IMR-90 (cell line): ENCODE data around the gene RCN1. TPM values are rescaled to one million over a fixed set of nuclear protein-coding genes. Genes with fewer than 3 reads are reported as not detected.
A peak's percentile ranks its signal among the peaks of the same experiment; 100 is the strongest.

Source experiments
- ATAC-seq: fragments of 200-7000 bp; cut with Tn5 transposase; 2 replicates; pipeline ENCODE4 v1.9.1; 2020; ENCODE audit warnings: low read depth, mild to moderate bottlenecking, moderate library complexity
- BruUV-seq: library from RNA; stranded (reverse); fragments of 400-500 nt; replicated peaks from 2 replicates; lab custom pipeline; 2021; lab: Mats Ljungman, UMichigan
- CTCF ChIA-PET: fragments of 300-600 bp; formaldehyde crosslinking; extraction: SDS; loops from one replicate; lab custom pipeline; 2021; ENCODE audit warnings: antibody characterized with exemption; lab: Yijun Ruan, JAX
- POLR2A ChIA-PET: fragments of 300-600 bp; sonication (Branson Sonifier 250); formaldehyde crosslinking; loops from one replicate; lab custom pipeline; 2022; ENCODE audit warnings: antibody characterized with exemption; ENCODE audit not compliant: unreplicated experiment; lab: Charles Lee
- DNase-seq: peaks from one replicate; pipeline ENCODE4 v3.0.0; 2013
- H2AFZ ChIP-seq: replicated peaks from 2 replicates; pipeline ENCODE3; 2013; ENCODE audit warnings: low read length, mild to moderate bottlenecking; ENCODE audit not compliant: poor library complexity
- H2AK5ac ChIP-seq: 2 replicates; pipeline ENCODE4 v1.6.1; 2013; ENCODE audit warnings: low read depth, low read length, inconsistent platforms
- H2AK9ac ChIP-seq: replicated peaks from 2 replicates; pipeline ENCODE3; 2013; ENCODE audit warnings: mild to moderate bottlenecking, low read depth, low read length, moderate library complexity; ENCODE audit not compliant: poor library complexity
- H2BK120ac ChIP-seq: 2 replicates; pipeline ENCODE4 v1.6.1; 2013; ENCODE audit warnings: low read depth, low read length, inconsistent platforms
- H2BK15ac ChIP-seq: 3 replicates; pipeline ENCODE4 v1.6.1; 2013; ENCODE audit warnings: low read depth, low read length, inconsistent platforms
- H2BK20ac ChIP-seq: 2 replicates; pipeline ENCODE4 v1.6.1; 2013; ENCODE audit warnings: low read depth, mild to moderate bottlenecking, inconsistent platforms, low read length, moderate library complexity
- H2BK5ac ChIP-seq: 2 replicates; pipeline ENCODE4 v1.6.1; 2013; ENCODE audit warnings: mild to moderate bottlenecking, low read depth, low read length, inconsistent platforms; ENCODE audit not compliant: poor library complexity, severe bottlenecking
- H3K14ac ChIP-seq: replicated peaks from 2 replicates; pipeline ENCODE4 v1.6.1; 2013; ENCODE audit warnings: low read depth, low read length, inconsistent platforms
- H3K18ac ChIP-seq: 2 replicates; pipeline ENCODE4 v1.6.1; 2013; ENCODE audit warnings: low read depth, low read length, control low read depth
- H3K23ac ChIP-seq: 2 replicates; pipeline ENCODE4 v1.6.1; 2013; ENCODE audit warnings: low read depth, low read length, inconsistent platforms
- H3K27ac ChIP-seq: 2 replicates; pipeline ENCODE4 v1.5.1; 2013; ENCODE audit warnings: mild to moderate bottlenecking, control low read depth, low read length; ENCODE audit not compliant: insufficient read depth
- H3K27me3 ChIP-seq: 2 replicates; pipeline ENCODE4 v1.6.1; 2013; ENCODE audit warnings: low read length; ENCODE audit not compliant: control insufficient read depth, insufficient read depth
- H3K36me3 ChIP-seq: 2 replicates; pipeline ENCODE4 v1.6.1; 2013; ENCODE audit warnings: low read length, mixed read lengths; ENCODE audit not compliant: control insufficient read depth, insufficient read depth
- H3K4ac ChIP-seq: 2 replicates; pipeline ENCODE4 v1.6.1; 2013; ENCODE audit warnings: low read depth, low read length, inconsistent platforms
- H3K4me1 ChIP-seq: 2 replicates; pipeline ENCODE4 v1.6.1; 2013; ENCODE audit warnings: low read length, mixed read lengths; ENCODE audit not compliant: control insufficient read depth, insufficient read depth
- H3K4me2 ChIP-seq: 2 replicates; pipeline ENCODE4 v1.6.1; 2013; ENCODE audit warnings: low read depth, mild to moderate bottlenecking, control low read depth, low read length, moderate library complexity
- H3K4me3 ChIP-seq: 2 replicates; pipeline ENCODE4 v1.5.1; 2013; ENCODE audit warnings: low read depth, mild to moderate bottlenecking, control low read depth, low read length, moderate library complexity; ENCODE audit not compliant: insufficient read depth
- H3K56ac ChIP-seq: 2 replicates; pipeline ENCODE4 v1.6.1; 2013; ENCODE audit warnings: low read length, inconsistent platforms; ENCODE audit not compliant: insufficient read depth; ENCODE audit errors: extremely low read depth
- H3K79me1 ChIP-seq, 2 experiments: 2 replicates each; pipeline ENCODE4 v1.6.1; 2013; ENCODE audit warnings: low read length in 2 of 2, inconsistent platforms in 1 of 2, low read depth in 1 of 2
- H3K9ac ChIP-seq: 2 replicates; pipeline ENCODE4 v1.6.1; 2013; ENCODE audit warnings: low read depth, low read length, control low read depth
- H3K9me1 ChIP-seq: 2 replicates; pipeline ENCODE4 v1.6.1; 2013; ENCODE audit warnings: low read length, inconsistent platforms; ENCODE audit not compliant: insufficient read depth
- H3K9me3 ChIP-seq: 2 replicates; pipeline ENCODE4 v1.6.1; 2013; ENCODE audit warnings: low read length; ENCODE audit not compliant: control insufficient read depth, insufficient read depth
- H4K20me1 ChIP-seq: 2 replicates; pipeline ENCODE4 v1.6.1; 2013; ENCODE audit warnings: low read length, inconsistent platforms; ENCODE audit not compliant: insufficient read depth
- H4K5ac ChIP-seq: 2 replicates; pipeline ENCODE4 v1.6.1; 2013; ENCODE audit warnings: mild to moderate bottlenecking, low read depth, low read length, control low read depth
- H4K8ac ChIP-seq, 2 experiments: 2 replicates each; pipeline ENCODE4 v1.6.1; 2013; ENCODE audit warnings: low read depth in 2 of 2, low read length in 2 of 2, control low read depth in 1 of 2, inconsistent platforms in 1 of 2
- H4K91ac ChIP-seq: 2 replicates; pipeline ENCODE4 v1.6.1; 2013; ENCODE audit warnings: low read depth, low read length, inconsistent platforms; ENCODE audit not compliant: insufficient read depth
- SMC3 ChIP-seq: fragments of 150-350 bp; IDR thresholded peaks from 2 replicates; pipeline ENCODE4 v1.6.1; 2016; ENCODE audit warnings: low read depth, mild to moderate bottlenecking, antibody characterized with exemption, low read length, moderate library complexity
- WGBS, 2 experiments: methylation state at CpG; one replicate each; pipeline versions ENCODE4 v1.1.5 to v1.1.7; 2013; ENCODE audit warnings: missing lambda C conversion rate in 2 of 2; ENCODE audit not compliant: insufficient read length in 1 of 2; ENCODE audit errors: extremely low coverage in 2 of 2; 5-methylcytosine and 5-hydroxymethylcytosine counted together
- dilution Hi-C: fragments of 300-500 bp; cut with HindIII; formaldehyde crosslinking; loops from one replicate; pipeline ENCODE4 v1.14.3; 2018; ENCODE audit warnings: low sequenced_read_pairs; ENCODE audit not compliant: unreplicated experiment
- in situ Hi-C: fragments of 300-500 bp; cut with MboI; formaldehyde crosslinking; loops from 3 replicates; pipeline ENCODE4 v1.14.3; 2019; ENCODE audit warnings: low sequenced_read_pairs, inconsistent platforms, mixed read lengths
- intact Hi-C: fragments of 100-400 bp; cut with micrococcal nuclease; formaldehyde crosslinking; loops from 2 replicates; pipeline ENCODE4 v1.10.0; 2022
- polyA plus RNA-seq, 3 experiments: library from polyadenylated mRNA; depleted of rRNA; stranded (reverse); fragments of >200 nt; gene quantifications; 2 replicates each; pipeline ENCODE4 v1.2.3, GENCODE V29; 2012; ENCODE audit warnings: low replicate concordance in 1 of 3
- total RNA-seq: library from RNA; depleted of rRNA; stranded (reverse); fragments of >200 nt; gene quantifications from 2 replicates; pipeline ENCODE4 v1.2.3, GENCODE V29; 2012

RCN1 gene
- total and polyA plus RNA-seq, 2 of the 4 experiments (the other 2 are of a cell fraction) = 129 to 193 TPM

DNA sequence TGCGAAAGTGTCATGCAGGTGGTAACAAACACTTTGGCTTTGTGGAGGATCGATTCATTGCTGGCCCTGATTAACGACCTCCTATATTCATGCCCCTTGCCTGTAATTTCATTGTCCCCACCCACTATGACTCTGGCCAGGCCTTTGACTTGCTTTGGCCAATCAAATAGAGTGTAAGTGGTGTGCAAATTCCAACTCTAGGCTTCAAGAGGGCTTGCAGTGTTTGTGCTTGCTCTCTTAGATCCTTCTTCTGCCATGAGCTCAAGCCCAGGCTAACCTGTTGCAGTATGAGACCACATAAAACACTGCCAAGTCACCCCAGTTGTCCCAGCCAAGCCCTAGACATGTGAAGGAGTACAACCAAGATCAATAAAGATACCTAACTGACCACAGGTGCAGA is 48.0 kb downstream of the RCN1 start:
- dilution Hi-C loops (no loop called here), in situ Hi-C loops (no loop called here), intact Hi-C loops (no loop called here)
- no peaks in the 10 kb centered on the region; the same call in 1 of the 2 replicates for H3K27me3 ChIP-seq
- H3K4me2 ChIP-seq = no peak overlapping the region
- no peak overlapping the region for H3K14ac ChIP-seq
- H3K4ac ChIP-seq = peak overlapping the region; percentile 62
- no TSS peak for BruUV-seq
- H3K9me1 ChIP-seq = peaks cover 5% of the 10 kb centered on the region
- CTCF ChIA-PET = no interaction called here
- peaks cover 13% of the 10 kb centered on the region for H3K4me1 ChIP-seq
- POLR2A ChIA-PET = no interaction called here
- peak overlapping the region; percentile 54 for H2AK5ac ChIP-seq
- no peaks in the 10 kb centered on the region; a peak in 1 of 4 replicates for H3K79me1 ChIP-seq
- 0 out of 3 replicates have a peak overlapping the region, but pooled peaks have one; percentile 30 for H2BK15ac ChIP-seq
- peak overlapping the region; percentile 55 for H2BK5ac ChIP-seq
- H2AFZ ChIP-seq = peak overlapping the region; percentile 44
- peak overlapping the region; percentile 57; the same call in 1 of the 2 replicates for H2BK120ac ChIP-seq
- no peak overlapping the region for H4K8ac ChIP-seq
- H4K20me1 ChIP-seq = no peaks in the 10 kb centered on the region
- H3K9ac ChIP-seq = no peak overlapping the region
- ATAC-seq (no peak), DNase-seq (no peak)
- H4K91ac ChIP-seq = 0 out of 2 replicates have a peak overlapping the region, but pooled peaks have one; percentile 39
- H4K5ac ChIP-seq = no peak overlapping the region
- WGBS, 2 experiments = no CpG with 5 or more reads among the region's 3 CpGs
- H3K9me3 ChIP-seq = no peaks in the 10 kb centered on the region
- H3K18ac ChIP-seq = no peak overlapping the region; the same call in 1 of the 2 replicates
- no peak overlapping the region for H2AK9ac ChIP-seq
- H3K23ac ChIP-seq = no peak overlapping the region
- TF ChIP-seq SMC3 = no peak
- peak overlapping the region; percentile 48; the same call in 1 of the 2 replicates for H2BK20ac ChIP-seq
- H3K36me3 ChIP-seq = no peaks in the 10 kb centered on the region
- H3K27ac ChIP-seq = no peak overlapping the region
- H3K56ac ChIP-seq = no peak overlapping the region
- H3K4me3 ChIP-seq = no peak overlapping the region
